NK-92 (cell line): ENCODE measurements around the gene GFOD2.
A peak's percentile ranks its signal among the peaks of the same experiment; 100 is the strongest.

Experiments
- DNase-seq: peaks from one replicate; lab custom pipeline; 2025; ENCODE audit not compliant: unreplicated experiment; lab: John Stamatoyannopoulos, UW

GFOD2 gene

DNA sequence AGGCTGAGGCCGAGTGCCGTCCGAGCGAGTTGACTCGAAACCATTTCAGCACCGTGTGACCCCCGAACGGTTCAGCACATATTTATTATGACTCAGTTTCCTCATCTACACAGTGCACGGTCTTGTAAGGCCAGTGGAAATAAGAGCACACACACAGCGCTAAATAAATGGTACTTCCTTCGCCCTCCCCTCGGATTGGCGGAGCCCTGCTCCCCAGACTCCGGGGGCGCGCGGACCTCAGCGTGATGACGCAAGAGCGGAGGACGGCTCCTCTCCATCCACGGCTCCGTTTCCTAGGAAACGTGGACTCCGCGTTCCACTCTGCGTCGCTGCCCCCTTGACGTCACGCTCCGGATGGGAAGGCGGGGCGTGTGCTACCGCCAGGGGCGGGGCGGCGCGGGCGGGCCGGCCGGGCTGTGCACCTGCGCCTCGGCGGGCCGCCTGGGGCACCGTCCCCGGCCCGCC is 58.5 kb downstream of the GFOD2 start, which contains the start of gene PARD6A:
Gene PARD6A (plus strand): TSS at position 397 of the 465 bp plus-strand sequence. CDS start 79 bp downstream, outside the sequence.
- peak; percentile 86 for DNase-seq

GRCh38 chr16:67659675-67660563 is 59.2 kb downstream of the GFOD2 start, which contains the start of gene ACD:
Gene ACD, minus strand, starts transcription at chr16:67660260. Its CDS starts 40 bp downstream, at chr16:67660220.
- DNase-seq: peak; percentile 38

- no peak for DNase-seq
These were observed 60.1 kb downstream of the GFOD2 start for GRCh38 chr16:67658849-67659674.

- DNase-seq: no peak
These were observed 61.2 kb downstream of the GFOD2 start for GRCh38 chr16:67657751-67658518.

GRCh38 chr16:67657017-67657608 is 62.0 kb downstream of the GFOD2 start:
- DNase-seq: no peak

- no peak for DNase-seq
These were observed 62.6 kb downstream of the GFOD2 start for GRCh38 chr16:67656344-67657016.

DNA sequence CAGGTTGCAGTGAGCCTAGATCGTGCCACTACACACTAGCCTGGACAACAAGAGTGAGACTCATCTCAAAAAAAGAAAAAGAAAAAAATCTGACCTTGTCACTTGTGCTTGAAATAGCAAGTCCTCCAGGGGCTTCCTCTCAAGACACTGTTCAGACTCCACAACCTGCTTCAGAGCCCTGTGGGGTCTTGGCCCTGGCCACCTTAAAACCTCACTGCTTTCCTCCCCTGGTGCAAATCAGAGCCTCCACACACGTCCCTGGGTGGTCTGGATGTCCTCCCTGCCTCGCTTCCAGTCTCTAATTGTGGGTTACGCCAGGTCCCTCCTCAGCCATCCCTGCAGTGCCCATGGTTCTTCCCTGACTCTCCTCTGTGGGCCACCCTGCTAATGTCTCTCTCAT is 63.8 kb downstream of the GFOD2 start:
- no peak for DNase-seq

DNA sequence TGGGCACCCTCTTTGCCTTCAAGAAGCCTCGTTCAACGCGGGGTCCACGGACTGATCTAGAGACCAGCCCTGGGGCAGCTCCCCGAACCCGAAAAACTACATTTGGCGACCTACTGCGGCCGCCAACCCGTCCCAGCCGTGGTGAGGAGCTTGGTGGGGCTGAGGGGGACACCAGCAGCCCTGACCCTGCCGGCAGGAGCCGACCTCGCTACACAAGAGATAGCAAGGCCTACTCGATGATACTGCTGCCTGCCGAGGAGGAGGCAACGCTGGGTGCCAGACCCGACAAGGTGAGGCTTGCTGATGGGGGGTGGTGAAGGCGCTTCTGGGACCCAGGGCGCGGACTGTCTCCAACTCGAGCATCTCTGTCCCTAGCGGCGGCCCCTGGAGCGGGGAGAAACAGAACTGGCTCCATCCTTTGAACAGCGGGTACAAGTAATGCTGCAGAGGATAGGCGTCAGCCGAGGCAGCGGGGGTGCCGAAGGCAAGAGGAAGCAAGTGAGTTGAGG is 64.7 kb downstream of the GFOD2 start:
- no peak for DNase-seq

GRCh38 chr16:67653789-67654402 is 65.2 kb downstream of the GFOD2 start:
- DNase-seq: no peak

DNA sequence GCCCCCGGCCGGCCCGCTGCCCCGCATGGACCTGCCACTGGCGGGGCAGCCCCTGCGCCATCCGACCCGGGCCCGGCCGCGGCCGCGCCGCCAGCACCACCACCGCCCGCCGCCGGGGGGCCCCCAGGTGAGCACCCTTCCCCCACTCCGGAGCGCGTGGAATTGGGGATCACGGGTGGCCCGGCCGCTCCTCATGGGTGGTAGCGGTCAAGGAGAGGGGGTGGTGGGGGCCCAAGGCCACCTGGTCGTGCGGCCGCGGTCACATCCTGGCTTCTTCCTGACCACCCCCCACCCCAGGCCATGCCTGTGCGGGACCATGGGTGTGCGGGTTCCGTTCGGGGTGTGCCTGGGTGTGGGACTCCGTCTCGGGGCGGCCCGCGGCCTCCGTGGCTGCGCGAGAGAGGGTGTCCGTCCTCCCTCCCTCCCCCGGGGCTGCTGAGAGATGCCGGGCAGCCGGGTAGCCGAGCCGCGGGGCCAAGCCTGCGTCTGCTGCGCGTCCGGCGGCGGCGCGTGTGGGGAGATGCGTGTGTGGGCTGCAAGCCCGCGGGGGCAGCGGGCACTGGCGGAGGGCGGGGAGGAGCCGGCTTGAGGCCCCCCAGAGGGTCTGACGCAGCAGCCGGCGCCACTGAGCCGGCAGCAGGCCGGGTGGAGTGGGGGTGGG is 65.9 kb downstream of the GFOD2 start:
- no peak for DNase-seq

GRCh38 chr16:67652578-67653127 is 66.5 kb downstream of the GFOD2 start:
- no peak for DNase-seq

DNA sequence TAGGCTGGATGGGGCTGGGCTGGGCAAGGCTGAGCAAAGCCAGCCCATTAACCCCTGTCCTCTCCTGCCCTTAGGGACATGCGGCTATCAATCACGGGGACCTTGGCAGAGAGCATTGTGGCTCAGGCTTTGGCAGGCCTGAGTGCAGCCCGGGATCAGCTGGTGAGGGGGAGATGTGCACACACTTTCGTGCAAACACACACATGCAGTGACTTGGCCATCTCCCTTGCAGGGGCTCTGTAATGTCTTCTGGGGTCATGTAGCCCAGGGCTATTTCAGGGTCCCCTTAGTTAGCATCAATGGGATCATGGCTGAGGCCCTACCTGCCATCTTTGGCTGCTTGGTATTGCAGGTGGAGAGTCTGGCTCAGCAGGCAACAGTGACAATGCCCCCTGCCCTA is 67.3 kb downstream of the GFOD2 start:
- no peak for DNase-seq

GRCh38 chr16:67651039-67651438 is 68.1 kb downstream of the GFOD2 start:
- no peak for DNase-seq

GRCh38 chr16:67650023-67650422 is 69.1 kb downstream of the GFOD2 start:
- DNase-seq: no peak

DNA sequence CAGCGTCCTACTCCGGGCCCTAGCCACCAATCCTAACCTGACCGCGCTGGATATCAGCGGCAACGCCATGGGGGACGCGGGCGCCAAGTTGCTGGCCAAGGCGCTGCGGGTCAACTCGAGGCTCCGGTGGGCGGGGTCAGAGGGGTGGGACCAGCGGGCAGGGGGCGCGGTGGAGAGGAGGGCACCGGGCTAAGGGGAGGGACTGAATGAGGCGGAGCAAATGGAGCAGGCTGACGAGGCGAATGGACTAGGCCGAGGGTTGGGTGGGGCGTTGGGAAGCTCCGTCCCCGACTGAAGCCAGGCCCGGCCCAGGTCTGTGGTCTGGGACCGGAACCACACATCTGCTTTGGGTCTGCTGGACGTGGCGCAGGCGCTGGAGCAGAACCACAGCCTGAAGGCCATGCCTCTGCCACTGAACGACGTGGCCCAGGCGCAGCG is 69.6 kb downstream of the GFOD2 start:
- DNase-seq: no peak

- DNase-seq: no peak
These were observed 70.2 kb downstream of the GFOD2 start for GRCh38 chr16:67648764-67649407.

DNA sequence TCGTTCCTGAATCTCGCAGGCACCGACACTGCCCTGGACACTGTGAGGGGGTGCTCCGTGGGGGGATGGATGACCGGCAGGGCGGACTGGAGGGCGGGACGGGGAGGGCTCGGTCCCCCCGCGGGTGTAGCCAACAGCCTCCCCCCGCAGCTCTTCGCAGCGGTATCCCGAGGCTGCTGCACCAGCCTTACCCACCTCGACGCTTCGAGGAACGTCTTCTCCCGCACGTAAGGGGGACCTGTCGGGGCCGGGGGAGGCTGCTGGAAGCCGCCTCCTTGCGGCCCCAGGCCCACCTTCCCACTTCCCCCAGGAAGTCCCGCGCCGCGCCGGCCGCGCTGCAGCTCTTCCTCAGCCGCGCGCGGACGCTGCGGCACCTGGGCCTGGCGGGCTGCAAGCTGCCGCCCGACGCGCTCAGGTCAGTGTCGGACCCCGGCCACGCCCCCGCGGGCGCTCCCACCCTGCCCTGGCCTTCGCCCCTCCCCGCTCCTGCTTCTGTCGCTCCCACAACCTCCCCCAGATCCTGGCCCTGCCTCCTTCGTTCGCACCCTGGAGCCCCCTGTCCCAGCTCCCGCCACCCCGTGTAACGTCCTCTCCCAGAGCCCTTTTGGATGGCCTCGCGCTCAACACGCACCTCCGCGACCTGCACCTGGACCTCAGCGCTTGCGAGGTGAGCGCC is 70.9 kb downstream of the GFOD2 start:
- no peak for DNase-seq
